OCI-LY3 (cell line): ENCODE measurements around the gene TREM1.

Experiments used
- H2AFZ ChIP-seq: fragments of 200-600, 300-600 bp; shearing (Covaris generic); 2 replicates; pipeline ENCODE4 v1.6.0; 2014; ENCODE audit warnings: antibody characterized with exemption, low read depth, low read length
- H3K27ac ChIP-seq: fragments of 200-600, 300-600 bp; sonication (generic); 2 replicates; pipeline ENCODE4 v1.5.1; 2014; ENCODE audit warnings: mild to moderate bottlenecking, low read length, moderate library complexity, mixed read lengths
- H3K27me3 ChIP-seq: fragments of 200-600, 300-600 bp; sonication (generic); 2 replicates; pipeline ENCODE4 v1.6.1; 2014; ENCODE audit warnings: low read depth, low read length, mixed read lengths
- H3K36me3 ChIP-seq: fragments of 200-600, 300-600 bp; sonication (generic); replicated peaks from 2 replicates; pipeline ENCODE3; 2014; ENCODE audit warnings: low read depth, low read length, mixed read lengths
- H3K4me1 ChIP-seq: fragments of 300-600, 200-600 bp; sonication (generic); 2 replicates; pipeline ENCODE4 v1.6.1; 2014; ENCODE audit warnings: low read length, mixed read lengths
- H3K4me2 ChIP-seq: fragments of 200-600, 300-600 bp; sonication (generic); 2 replicates; pipeline ENCODE4 v1.6.1; 2014; ENCODE audit warnings: low read length, mixed read lengths
- H3K4me3 ChIP-seq: fragments of 300-600, 200-600 bp; sonication (generic); 2 replicates; pipeline ENCODE4 v1.5.1; 2014; ENCODE audit warnings: antibody characterized with exemption, mild to moderate bottlenecking, low read length, moderate library complexity
- H3K79me2 ChIP-seq: fragments of 300-600, 200-600 bp; shearing (Covaris generic); 2 replicates; pipeline ENCODE4 v1.6.1; 2014; ENCODE audit warnings: mild to moderate bottlenecking, low read length, mixed read lengths
- H3K9ac ChIP-seq: fragments of 300-600, 200-600 bp; shearing (Covaris generic); 2 replicates; pipeline ENCODE4 v1.6.0; 2014; ENCODE audit warnings: mild to moderate bottlenecking, low read length, moderate library complexity
- H3K9me3 ChIP-seq: fragments of 200-600, 300-600 bp; shearing (Covaris generic); 2 replicates; pipeline ENCODE4 v1.6.1; 2014; ENCODE audit warnings: low read length, mixed read lengths; ENCODE audit not compliant: insufficient read depth
- H4K20me1 ChIP-seq: fragments of 200-600, 300-600 bp; sonication (generic); 2 replicates; pipeline ENCODE4 v1.6.1; 2016; ENCODE audit warnings: low read length, mixed read lengths; ENCODE audit not compliant: insufficient read depth
- EZH2phosphoT487 ChIP-seq: fragments of 200-600 bp; shearing (Covaris generic); IDR thresholded peaks from 2 replicates; pipeline ENCODE4 v1.6.1; 2018; ENCODE audit warnings: antibody characterized with exemption, mixed run types, low read depth
- TF ChIP-seq, protein P1 (sequence below): fragments of 200-600, 300-600 bp; sonication (generic); IDR thresholded peaks from 2 replicates; pipeline ENCODE4 v1.5.1; 2014; ENCODE audit warnings: antibody characterized with exemption, low read length, low read depth

Gene TREM1

DNA sequence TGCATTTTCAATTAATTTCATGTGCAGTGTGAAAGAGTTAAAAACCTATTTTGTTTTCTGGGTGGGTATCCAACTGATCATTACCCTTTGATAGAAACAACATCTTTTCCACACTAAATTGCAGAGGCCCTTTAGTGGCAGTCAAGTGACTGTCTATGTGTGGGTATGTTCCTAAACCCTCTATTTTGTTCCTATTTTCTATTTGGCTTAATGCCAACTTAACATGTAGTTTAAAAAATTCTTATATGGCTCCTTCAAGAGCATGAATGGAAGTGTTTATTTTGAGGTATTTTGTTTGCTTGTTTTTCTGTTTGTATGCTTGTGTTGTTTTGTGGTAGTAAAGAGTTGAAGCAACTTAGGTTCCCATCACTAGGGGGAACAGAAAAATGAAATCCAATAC is 19.9 kb downstream of the TREM1 start:
- TF ChIP-seq, protein P1, sequence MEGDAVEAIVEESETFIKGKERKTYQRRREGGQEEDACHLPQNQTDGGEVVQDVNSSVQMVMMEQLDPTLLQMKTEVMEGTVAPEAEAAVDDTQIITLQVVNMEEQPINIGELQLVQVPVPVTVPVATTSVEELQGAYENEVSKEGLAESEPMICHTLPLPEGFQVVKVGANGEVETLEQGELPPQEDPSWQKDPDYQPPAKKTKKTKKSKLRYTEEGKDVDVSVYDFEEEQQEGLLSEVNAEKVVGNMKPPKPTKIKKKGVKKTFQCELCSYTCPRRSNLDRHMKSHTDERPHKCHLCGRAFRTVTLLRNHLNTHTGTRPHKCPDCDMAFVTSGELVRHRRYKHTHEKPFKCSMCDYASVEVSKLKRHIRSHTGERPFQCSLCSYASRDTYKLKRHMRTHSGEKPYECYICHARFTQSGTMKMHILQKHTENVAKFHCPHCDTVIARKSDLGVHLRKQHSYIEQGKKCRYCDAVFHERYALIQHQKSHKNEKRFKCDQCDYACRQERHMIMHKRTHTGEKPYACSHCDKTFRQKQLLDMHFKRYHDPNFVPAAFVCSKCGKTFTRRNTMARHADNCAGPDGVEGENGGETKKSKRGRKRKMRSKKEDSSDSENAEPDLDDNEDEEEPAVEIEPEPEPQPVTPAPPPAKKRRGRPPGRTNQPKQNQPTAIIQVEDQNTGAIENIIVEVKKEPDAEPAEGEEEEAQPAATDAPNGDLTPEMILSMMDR: no peak
- TF ChIP-seq EZH2phosphoT487: no peak
- Histone ChIP-seq H3K9ac (no peak overlapping the region), H3K9me3 (peaks cover 12% of the 10 kb centered on the region), H3K27me3 (no peaks in the 10 kb centered on the region; the same call in 1 of the 2 replicates), H4K20me1 (no peaks in the 10 kb centered on the region), H2AFZ (no peak overlapping the region), H3K27ac (no peak overlapping the region), H3K4me3 (no peak overlapping the region), H3K36me3 (no peaks in the 10 kb centered on the region), H3K79me2 (no peaks in the 10 kb centered on the region), H3K4me2 (no peak overlapping the region), H3K4me1 (no peaks in the 10 kb centered on the region)

DNA sequence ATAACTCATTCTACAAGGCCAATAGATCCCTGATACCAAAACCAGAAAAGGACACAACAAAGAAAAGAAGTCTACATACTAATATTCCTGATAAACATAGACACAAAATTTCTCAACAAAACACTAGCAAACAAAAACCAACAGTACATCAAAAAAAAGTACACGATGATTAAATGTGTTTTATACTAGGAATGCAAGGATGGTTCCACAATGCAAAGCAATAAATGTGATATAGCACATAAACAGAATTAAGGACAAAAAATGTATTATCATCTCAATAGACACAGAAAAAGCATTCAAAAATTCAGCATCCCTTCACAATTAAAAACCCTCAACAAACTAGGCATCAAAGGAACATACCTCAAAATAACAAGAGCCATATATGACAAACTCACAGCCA is 23.2 kb downstream of the TREM1 start:
- no peaks in the 10 kb centered on the region for H3K4me1 ChIP-seq
- H3K27ac ChIP-seq: no peak overlapping the region
- H3K9me3 ChIP-seq: peaks cover 22% of the 10 kb centered on the region
- no peak overlapping the region for H2AFZ ChIP-seq
- no peaks in the 10 kb centered on the region for H3K79me2 ChIP-seq
- H3K9ac ChIP-seq: no peak overlapping the region
- no peak for TF ChIP-seq EZH2phosphoT487
- TF ChIP-seq, protein P1: no peak
- H3K4me2 ChIP-seq: no peak overlapping the region
- no peak overlapping the region for H3K4me3 ChIP-seq
- H3K36me3 ChIP-seq: no peaks in the 10 kb centered on the region
- no peaks in the 10 kb centered on the region for H4K20me1 ChIP-seq
- H3K27me3 ChIP-seq: no peaks in the 10 kb centered on the region; the same call in 1 of the 2 replicates

DNA sequence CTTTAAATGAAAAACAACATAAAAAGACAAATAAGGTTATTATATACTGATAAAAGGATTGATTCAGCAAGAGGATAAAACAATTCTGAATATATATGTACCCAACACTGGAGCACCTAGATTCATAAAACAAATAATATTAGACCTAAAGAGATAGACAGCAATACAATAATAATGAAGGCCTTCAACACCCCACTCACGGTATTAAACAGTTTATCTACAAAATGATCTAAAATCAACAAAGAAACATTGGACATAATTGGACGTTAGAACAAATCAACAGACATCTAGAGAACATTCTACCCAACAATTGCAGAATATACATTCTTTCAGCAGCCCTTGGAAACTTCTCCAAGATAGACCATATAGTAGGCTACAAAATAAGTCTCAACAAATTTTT is 24.1 kb downstream of the TREM1 start:
- Histone ChIP-seq H3K9me3 (peaks cover 22% of the 10 kb centered on the region), H3K4me3 (no peak overlapping the region), H3K4me1 (no peaks in the 10 kb centered on the region), H3K79me2 (no peaks in the 10 kb centered on the region), H2AFZ (no peak overlapping the region), H3K36me3 (no peaks in the 10 kb centered on the region), H3K27ac (no peak overlapping the region), H3K4me2 (no peak overlapping the region), H3K9ac (no peak overlapping the region), H4K20me1 (no peaks in the 10 kb centered on the region), H3K27me3 (no peaks in the 10 kb centered on the region; the same call in 1 of the 2 replicates)
- TF ChIP-seq EZH2phosphoT487: no peak
- TF ChIP-seq, protein P1: no peak

DNA sequence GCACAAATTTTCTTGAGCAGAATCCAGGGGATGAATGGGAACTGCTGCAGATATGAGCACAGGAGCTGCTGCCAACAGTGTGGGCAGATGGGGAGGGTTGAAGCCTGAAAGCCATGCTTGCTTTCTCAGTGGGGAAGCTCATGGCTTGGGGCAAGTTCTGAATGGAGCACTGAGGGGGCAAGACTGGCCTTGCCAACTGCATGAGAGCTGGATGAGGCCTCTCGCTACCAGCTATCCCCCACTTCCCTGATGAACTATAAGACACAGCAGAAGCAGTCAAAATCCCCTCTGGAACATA is 28.3 kb downstream of the TREM1 start:
- H3K9me3 ChIP-seq: peaks cover 15% of the 10 kb centered on the region
- no peaks in the 10 kb centered on the region for H3K36me3 ChIP-seq
- H4K20me1 ChIP-seq: no peaks in the 10 kb centered on the region
- H3K27ac ChIP-seq: no peak overlapping the region
- no peak overlapping the region for H3K4me2 ChIP-seq
- no peak overlapping the region for H3K4me3 ChIP-seq
- H3K27me3 ChIP-seq: peaks cover 4% of the 10 kb centered on the region; the same call in 1 of the 2 replicates
- H3K9ac ChIP-seq: no peak overlapping the region
- no peak for TF ChIP-seq EZH2phosphoT487
- TF ChIP-seq, protein P1: no peak
- no peaks in the 10 kb centered on the region for H3K79me2 ChIP-seq
- no peaks in the 10 kb centered on the region for H3K4me1 ChIP-seq
- H2AFZ ChIP-seq: no peak overlapping the region
